Sigmoid colon (tissue), 4 donors: ENCODE results near the gene PCDHA3.
"Not testable (repeated sequence)": the region's sequence is repeated elsewhere in the genome, so short reads cannot be mapped to it uniquely, and the experiment has no call there.

Source experiments
- CTCF ChIP-seq, 4 experiments: fragments of 450-650 bp in 3 of 4; fragments of 200-600 bp in 1 of 4; IDR thresholded peaks; one replicate each; pipeline ENCODE4 v1.5.1; 2016 to 2019; ENCODE audit warnings: antibody characterized with exemption in 4 of 4, mild to moderate bottlenecking in 3 of 4, moderate library complexity in 2 of 4
- EP300 ChIP-seq, 4 donors: sonication (generic); formaldehyde crosslinking; IDR thresholded peaks; one replicate each; pipeline ENCODE4 v1.6.1; 2017; ENCODE audit warnings: antibody characterized with exemption in 4 of 4
- POLR2A ChIP-seq, 2 donors: fragments of 450-650 bp; IDR thresholded peaks; one replicate each; pipeline ENCODE4 v1.6.1; 2016; ENCODE audit warnings: antibody characterized with exemption in 2 of 2, mild to moderate bottlenecking in 2 of 2, moderate library complexity in 2 of 2
- POLR2AphosphoS5 ChIP-seq, 4 donors: sonication (generic); formaldehyde crosslinking; IDR thresholded peaks; one replicate each; pipeline ENCODE4 v1.6.1; 2017; ENCODE audit warnings: antibody characterized with exemption in 4 of 4

- not testable (repeated sequence) for TF ChIP-seq CTCF, EP300, POLR2AphosphoS5, POLR2A (IDR thresholded peaks at IDR 0.05)
Observed at GRCh38 chr5:140787422-140787821, 13.4 kb upstream of the PCDHA3 start.
